ENCODE results near the gene PIP4K2A.
"Not testable (repeated sequence)": the region's sequence is repeated elsewhere in the genome, so short reads cannot be mapped to it uniquely, and the experiment has no call there.

PIP4K2A gene

DNA sequence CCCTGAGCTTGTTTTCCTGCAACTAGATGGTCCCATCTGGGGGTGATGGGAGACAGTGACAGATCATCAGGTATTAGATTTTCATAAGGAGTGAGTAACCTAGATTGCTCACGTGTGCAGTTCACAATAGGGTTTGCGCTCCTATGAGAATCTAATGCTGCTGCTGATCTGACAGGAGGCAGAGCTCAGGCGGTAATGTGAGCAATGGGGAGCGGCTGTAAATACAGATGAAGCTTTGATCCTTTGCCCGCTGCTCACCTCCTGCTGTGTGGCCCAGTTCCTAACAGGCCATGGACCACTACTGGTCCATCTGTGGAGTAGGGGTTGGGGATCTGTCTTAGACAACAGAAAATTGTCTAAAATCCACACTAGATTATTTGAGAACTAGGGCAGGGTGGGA, 22.3 kb downstream of the PIP4K2A start:
- not testable (repeated sequence) for DNase-seq

DNA sequence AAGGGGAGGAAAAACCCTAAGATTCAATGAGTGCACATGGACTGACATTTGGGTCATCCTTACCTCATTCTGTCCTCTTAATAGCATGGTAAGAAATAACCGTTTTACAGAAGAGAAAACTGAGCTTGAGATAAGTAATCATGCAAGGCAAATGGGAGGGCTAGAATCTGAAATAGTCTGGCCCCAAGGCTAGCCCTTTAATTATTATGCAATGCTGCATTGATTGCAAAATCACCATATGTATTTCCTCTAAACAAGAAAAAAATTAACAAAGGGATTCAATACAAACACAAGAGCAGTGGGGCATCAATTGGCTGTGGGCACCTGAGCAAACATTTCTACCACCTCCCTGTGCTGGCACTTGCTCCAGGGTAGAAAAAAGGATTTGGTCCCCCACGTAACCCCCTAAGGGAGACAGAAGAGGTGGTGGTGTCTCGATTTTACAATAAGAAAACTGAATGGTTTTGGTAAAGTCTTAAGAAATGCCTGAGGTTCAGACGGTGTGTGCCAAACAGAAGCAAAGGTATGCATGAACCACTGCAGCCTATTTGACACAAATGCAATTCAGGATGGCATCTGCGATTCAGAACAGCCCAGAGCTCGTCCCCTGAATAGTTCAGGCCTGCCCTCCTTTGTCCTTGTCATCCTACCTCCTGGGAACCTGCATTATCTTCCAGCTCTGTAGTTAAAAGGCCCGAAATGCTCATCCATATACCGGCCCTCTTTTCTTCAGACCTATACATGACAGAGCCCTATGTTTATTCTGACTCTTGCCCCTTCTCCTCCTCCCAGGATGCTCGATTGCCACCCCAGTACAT, 23.6 kb downstream of the PIP4K2A start:
- DNase-seq: no peak

DNA sequence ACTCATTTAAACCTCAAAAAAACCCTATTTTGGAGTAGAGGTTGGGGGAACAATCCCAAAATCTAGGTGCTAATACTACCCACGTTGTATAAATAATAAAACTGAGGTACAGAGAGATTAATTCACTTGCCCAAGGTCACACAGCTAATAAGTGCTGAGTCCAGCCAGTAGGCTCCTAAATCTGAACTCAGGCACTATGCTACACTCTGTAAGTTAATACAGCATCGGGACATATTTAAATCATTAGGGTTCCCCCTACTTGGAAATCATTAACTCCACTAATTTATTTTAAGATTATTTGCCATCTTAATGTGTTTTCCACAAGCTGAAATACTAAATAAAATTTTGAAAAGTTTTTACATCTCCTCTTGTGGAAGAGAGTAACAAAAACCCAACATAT, 24.2 kb downstream of the PIP4K2A start:
- DNase-seq: no peak

- DNase-seq: no peak
These were observed 28.0 kb downstream of the PIP4K2A start for GRCh38 chr10:22686347-22686746.

- no peak for DNase-seq
These were observed 28.5 kb downstream of the PIP4K2A start for GRCh38 chr10:22685926-22686325.

- DNase-seq: no peak
These were observed 29.7 kb downstream of the PIP4K2A start for GRCh38 chr10:22684699-22685098.

GRCh38 chr10:22683140-22683389, 31.3 kb downstream of the PIP4K2A start:
- no peak for DNase-seq

DNA sequence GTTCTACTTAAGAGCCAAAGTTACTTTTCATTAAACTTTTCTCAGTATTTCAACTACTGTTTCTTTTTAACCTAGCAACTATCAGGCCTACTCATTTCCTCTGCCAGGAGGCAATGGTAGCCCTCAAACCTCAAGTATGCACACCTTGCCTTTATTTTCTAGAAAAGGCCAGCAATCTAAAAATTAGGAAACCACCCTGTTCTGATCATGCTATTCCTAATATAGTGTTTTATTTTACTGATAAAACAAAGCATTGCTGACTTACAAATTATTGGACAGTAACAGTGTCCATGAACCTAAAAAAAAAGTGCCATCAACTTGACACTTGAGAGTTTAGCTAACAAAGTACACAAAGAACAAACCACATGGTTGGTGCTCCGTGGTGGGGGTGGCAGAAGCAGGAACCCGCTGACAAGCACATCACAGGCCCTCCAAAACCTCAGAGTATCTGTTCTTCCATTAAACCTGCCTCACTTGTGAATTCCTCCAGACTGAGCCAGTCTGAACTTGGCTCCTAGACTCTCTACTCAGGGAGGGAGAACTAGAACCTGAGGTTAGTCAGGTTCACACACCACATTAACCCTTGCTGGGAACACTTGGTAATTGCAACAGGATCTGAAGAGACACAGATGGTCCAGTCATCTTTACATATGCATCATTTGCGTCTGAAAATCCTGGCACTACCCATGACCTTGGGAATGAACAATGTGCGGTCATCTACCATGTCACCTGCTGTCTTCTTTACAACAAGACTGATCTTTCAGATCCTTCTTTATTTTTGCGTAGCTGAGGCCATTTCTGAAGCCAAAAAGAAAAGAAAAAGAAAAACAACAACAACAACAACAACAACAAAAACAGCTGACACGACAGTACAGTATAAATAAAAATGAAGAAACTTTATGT, 31.9 kb downstream of the PIP4K2A start:
- no peak for DNase-seq

DNA sequence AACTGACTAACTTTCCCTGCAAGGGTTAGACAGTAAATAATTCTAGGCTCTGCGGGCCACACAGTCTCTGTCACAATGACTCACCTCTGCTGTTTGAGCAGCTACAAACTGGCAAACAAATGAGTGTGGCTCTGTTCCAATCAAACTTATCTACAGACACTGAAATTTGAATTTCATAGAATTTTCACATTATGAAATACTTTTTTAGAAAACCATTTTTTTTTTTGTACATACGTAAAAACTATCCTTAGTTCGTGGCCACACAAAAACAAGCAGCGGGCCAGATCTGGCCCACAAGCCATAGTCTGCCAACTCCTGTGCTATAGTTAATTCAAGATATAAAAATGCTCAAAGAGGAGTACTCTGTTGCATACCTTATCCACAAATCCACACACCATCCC, 32.6 kb downstream of the PIP4K2A start:
- no peak for DNase-seq

GRCh38 chr10:22681301-22681700, 33.1 kb downstream of the PIP4K2A start:
- DNase-seq: no peak

DNA sequence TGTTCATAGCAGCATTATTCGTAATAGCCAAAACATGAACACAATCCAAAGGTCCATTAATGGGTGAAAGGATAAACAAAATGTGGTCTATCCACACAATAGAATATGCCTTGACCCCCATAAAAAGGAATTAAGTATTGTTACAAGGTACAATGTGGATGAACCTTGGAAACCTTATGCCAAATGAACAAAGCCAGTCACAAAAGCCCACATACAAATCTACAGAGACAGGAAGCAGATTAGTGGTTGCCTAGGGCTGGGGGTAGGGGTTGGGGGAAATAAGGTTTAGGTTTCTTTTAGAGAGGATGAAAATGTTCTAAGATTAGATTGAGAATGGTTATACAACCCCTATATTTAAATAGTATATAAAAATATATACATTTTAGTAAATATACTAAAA, 34.8 kb downstream of the PIP4K2A start:
- no peak for DNase-seq

DNA sequence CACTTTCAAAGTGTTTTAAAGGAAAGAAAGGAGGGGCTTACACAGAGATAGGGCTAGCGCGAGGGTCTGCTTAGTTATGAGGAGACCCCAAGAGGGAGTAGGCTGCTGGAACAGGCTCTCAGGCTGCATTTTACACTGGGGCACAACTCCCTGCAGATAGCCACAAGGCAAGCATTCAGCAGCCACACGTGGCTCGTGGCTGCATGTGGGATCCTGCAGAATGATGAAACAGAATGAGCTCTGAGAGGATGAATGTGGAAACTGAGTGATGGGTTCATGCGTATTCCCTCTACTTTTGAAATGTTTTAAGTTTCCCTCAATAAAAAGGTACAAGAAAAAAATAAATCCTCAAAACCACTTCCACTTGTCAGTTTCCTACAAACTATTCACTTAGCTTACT, 37.0 kb downstream of the PIP4K2A start:
- no peak for DNase-seq

DNA sequence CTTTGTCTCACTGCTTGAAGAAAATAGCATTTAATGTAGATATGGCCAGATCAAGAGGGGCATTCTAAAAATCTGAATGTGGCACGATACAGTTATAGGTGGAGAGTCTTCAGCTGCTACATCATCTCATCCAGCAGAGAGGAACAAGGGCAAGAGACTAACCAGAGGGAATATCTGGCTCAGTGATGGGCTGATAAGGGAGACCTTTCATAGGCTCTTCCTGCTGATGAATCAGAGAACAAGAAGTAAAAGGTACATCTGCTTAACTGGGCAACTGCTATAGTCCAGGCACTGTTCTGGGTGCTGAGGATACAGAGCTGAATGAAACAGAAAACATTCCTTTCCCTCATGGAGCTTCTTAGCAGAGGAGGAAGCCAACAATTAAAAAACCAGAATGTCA, 37.9 kb downstream of the PIP4K2A start:
- no peak for DNase-seq

GRCh38 chr10:22674573-22674930, 39.8 kb downstream of the PIP4K2A start:
- no peak for DNase-seq

GRCh38 chr10:22673785-22674572, 40.4 kb downstream of the PIP4K2A start:
- no peak for DNase-seq

DNA sequence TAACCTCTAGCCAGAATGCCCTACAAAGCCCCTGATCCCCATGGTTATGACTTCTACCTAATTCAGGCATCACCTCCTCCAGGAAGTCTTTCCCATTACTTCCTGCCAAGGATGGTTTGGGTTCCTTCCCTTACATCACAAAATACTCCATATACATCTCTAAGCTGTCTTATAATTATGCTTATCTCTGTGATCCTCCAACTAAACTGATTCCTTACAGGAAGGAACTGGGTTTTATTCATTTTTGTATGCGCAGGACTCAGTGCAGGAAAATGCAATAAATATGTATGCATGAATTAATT, 41.3 kb downstream of the PIP4K2A start:
- no peak for DNase-seq

DNA sequence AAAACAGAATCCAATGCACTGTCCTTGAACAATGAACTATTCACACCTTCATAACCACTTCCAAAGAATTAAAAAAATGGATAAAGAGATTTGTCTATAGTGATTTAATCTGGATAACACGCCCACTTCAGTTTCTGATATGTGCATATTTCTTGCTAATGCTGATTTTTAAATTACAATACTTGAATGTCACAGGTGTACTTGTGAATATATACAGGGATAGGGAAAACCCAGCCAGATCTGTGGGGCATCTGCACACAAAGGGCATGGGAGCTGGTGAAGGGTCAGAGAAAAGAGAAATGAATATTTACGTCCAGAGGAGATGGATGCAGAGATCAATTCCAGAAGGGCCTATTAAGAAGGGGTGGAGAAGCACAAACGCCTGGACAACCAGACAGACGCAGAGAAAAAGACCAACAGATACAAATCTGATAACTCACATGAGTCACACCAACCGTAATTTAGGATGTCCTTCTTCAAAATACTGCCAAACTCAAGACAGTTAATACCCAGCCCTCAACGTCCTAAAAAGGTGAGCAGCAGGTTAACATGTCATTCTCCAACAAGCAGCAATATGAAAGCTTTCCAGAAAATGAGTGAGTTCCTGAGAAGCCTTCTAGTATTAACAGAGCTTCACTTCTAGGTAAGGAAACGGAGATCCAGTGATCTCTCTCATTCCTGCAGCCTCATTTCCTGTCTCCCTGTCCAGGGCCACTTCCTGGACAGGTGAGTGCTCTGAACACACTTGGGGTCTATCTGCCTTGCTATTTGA, 41.9 kb downstream of the PIP4K2A start:
- no peak for DNase-seq

DNA sequence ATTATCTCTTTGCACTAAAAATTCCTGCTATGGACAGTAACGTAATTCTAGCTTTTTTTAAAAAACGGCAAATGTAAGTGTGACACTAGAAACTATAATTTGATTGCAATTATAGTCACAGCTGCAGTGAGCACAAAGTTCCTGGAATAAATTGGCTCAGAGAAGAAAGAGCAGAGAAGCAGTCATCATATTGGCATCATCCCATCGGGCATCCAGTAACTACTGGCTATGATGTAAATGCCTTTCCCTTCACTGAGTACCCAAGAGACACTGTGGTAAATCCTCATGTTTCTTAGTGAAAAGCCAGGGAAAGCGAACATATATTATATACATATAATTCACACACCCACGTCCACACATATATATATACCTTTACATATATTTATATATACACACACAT, 43.6 kb downstream of the PIP4K2A start:
- no peak for DNase-seq

DNA sequence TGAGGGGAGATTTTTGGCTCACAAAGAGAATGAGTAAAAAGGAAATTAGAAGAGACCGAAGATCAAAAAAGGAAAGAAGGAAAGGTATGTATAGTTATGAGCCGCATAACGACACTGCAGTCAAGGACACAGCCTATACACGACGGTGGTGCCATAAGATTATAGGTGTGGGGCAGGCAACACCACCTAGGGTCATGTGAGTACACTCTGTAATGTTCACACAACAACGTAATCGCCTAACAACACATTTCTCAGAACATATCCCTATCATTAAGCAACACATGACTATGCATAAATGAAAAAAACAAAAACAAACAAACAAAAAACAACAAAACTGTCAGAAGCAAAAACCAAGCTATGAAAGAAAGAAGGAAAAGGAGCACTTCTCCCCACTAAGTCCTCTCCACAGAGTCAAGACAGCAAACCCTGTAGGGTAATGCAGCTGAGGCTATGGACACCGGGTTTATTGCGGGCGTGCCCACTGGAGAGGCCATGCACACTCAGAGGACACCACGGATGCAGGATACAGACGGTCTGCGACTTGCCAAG, 45.1 kb downstream of the PIP4K2A start:
- no peak for DNase-seq

GRCh38 chr10:22667093-22667480, 47.3 kb downstream of the PIP4K2A start:
- DNase-seq: no peak

- no peak for DNase-seq
These were observed 47.9 kb downstream of the PIP4K2A start for GRCh38 chr10:22666287-22667092.

GRCh38 chr10:22665329-22665728, 49.0 kb downstream of the PIP4K2A start:
- no peak for DNase-seq
